Measurements from ENCODE around the gene SERPINB6.

- TF ChIP-seq CTCF (conservative IDR thresholded peaks at IDR 0.05) = peak; percentile 90
- TF ChIP-seq ZFX (IDR thresholded peaks at IDR 0.05) = no peak
Observed at GRCh38 chr6:2952557-2953095, 18.7 kb downstream of the SERPINB6 start.
